Adrenal gland (tissue), 5 donors: ENCODE measurements around the gene TP73.
"Not testable (repeated sequence)": the region's sequence is repeated elsewhere in the genome, so short reads cannot be mapped to it uniquely, and the experiment has no call there.

Experiments used
- CTCF ChIP-seq, 6 experiments: fragments of 450-650 bp in 4 of 6; fragments of 200-600 bp in 2 of 6; sonication (generic) in 1 of 6; IDR thresholded peaks; 1 replicate in 5 of 6; 2 replicates in 1 of 6; pipeline versions ENCODE4 v1.5.1 to v1.8.0; 2016 to 2021; ENCODE audit warnings: antibody characterized with exemption in 6 of 6, mild to moderate bottlenecking in 2 of 6, moderate library complexity in 1 of 6
- POLR2A ChIP-seq, 2 donors: fragments of 450-650 bp; IDR thresholded peaks; one replicate each; pipeline ENCODE4 v1.6.1; 2017; ENCODE audit warnings: antibody characterized with exemption in 2 of 2, mild to moderate bottlenecking in 2 of 2, moderate library complexity in 1 of 2
- donor health status: DM: no; HTN: no; CAD: no.

GRCh38 chr1:3748316-3748900 is 96.1 kb downstream of the TP73 start:
- TF ChIP-seq CTCF, POLR2A (IDR thresholded peaks at IDR 0.05): not testable (repeated sequence)
